GM15510 (cell line): ENCODE measurements around the gene FAM171A2.
A peak's percentile ranks its signal among the peaks of the same experiment; 100 is the strongest.

ENCODE experiments used
- POLR2A ChIP-seq: IDR thresholded peaks from 3 replicates; pipeline ENCODE4 v1.6.1; 2011; ENCODE audit warnings: borderline replicate concordance; ENCODE audit not compliant: insufficient read length; ENCODE audit errors: extremely low read depth

The FAM171A2 gene

GRCh38 chr17:44354582-44355561 is 8.8 kb downstream of the FAM171A2 start:
- TF ChIP-seq POLR2A: no peak

GRCh38 chr17:44353672-44354331 is 9.9 kb downstream of the FAM171A2 start:
- TF ChIP-seq POLR2A: no peak

GRCh38 chr17:44352828-44353671 is 10.6 kb downstream of the FAM171A2 start:
- no peak for TF ChIP-seq POLR2A

DNA sequence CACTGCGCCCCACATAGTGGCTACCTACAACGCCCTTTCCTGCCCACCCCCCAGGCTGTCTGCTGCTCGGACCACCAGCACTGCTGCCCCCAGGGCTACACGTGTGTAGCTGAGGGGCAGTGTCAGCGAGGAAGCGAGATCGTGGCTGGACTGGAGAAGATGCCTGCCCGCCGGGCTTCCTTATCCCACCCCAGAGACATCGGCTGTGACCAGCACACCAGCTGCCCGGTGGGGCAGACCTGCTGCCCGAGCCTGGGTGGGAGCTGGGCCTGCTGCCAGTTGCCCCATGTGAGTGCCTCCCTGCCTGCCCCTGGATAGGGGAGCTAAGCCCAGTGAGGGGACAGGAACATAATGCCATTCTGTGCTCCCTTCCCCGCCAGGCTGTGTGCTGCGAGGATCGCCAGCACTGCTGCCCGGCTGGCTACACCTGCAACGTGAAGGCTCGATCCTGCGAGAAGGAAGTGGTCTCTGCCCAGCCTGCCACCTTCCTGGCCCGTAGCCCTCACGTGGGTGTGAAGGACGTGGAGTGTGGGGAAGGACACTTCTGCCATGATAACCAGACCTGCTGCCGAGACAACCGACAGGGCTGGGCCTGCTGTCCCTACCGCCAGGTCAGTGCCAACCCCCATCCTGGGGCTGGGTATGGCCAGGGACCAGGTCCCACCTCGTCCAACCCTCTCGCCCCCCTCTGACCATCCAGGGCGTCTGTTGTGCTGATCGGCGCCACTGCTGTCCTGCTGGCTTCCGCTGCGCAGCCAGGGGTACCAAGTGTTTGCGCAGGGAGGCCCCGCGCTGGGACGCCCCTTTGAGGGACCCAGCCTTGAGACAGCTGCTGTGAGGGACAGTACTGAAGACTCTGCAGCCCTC is 11.5 kb downstream of the FAM171A2 start:
- TF ChIP-seq POLR2A: no peak

DNA sequence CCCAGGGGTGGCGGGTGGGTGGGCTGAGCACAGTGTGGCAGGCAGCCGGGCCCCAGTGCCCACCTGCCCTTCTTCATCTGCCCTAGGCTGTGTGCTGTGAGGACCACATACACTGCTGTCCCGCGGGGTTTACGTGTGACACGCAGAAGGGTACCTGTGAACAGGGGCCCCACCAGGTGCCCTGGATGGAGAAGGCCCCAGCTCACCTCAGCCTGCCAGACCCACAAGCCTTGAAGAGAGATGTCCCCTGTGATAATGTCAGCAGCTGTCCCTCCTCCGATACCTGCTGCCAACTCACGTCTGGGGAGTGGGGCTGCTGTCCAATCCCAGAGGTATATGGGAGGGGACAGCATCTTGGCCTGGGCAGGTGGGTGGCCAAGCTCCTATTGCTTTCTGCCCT is 12.2 kb downstream of the FAM171A2 start:
- TF ChIP-seq POLR2A: no peak

DNA sequence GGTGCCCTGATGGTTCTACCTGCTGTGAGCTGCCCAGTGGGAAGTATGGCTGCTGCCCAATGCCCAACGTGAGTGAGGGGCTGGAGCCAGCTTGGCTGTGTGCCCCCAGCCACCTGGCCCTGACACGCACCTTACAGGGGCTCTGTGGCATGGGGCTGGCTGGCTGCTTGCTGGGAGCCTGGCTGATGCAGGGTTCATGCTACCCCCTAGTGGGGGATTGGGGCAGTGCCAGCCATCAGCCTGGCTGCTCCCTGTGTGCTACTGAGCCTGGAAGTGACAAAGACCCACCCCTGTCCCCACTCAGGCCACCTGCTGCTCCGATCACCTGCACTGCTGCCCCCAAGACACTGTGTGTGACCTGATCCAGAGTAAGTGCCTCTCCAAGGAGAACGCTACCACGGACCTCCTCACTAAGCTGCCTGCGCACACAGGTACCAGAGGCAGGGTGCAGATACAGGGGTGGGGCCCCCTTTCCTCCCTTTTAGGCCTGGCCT is 12.9 kb downstream of the FAM171A2 start:
- TF ChIP-seq POLR2A: no peak

DNA sequence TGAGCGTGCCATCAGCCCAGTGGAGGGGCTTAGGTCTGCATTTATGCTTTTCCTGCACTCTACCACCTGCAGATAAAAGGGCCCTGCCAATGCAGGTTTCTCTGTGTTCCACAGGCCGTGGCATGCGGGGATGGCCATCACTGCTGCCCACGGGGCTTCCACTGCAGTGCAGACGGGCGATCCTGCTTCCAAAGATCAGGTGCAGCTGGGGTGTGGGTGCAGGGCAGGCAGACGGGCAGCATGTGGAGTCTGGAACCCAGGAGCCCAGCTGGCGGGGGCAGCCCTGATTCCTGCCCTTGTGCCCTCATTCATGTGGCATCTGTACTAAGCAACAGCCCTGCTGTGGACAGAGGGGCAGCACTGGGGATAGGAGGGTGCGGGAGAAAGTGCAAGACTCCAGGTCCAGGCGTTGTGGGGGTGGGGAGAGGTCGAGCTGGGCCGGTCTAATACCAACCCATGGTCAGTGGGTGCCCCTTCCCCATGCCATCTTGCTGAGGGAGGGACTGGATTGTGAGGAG is 14.0 kb downstream of the FAM171A2 start:
- no peak for TF ChIP-seq POLR2A

DNA sequence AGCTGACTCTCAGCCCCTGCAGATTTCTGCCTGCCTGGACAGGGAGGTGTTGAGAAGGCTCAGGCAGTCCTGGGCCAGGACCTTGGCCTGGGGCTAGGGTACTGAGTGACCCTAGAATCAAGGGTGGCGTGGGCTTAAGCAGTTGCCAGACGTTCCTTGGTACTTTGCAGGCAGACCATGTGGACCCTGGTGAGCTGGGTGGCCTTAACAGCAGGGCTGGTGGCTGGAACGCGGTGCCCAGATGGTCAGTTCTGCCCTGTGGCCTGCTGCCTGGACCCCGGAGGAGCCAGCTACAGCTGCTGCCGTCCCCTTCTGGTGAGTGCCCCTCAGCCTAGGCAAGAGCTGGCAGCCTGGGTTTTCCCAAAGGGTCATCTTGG is 14.7 kb downstream of the FAM171A2 start:
- TF ChIP-seq POLR2A: no peak

- no peak for TF ChIP-seq POLR2A
These were observed 15.2 kb downstream of the FAM171A2 start for GRCh38 chr17:44348234-44348987.

DNA sequence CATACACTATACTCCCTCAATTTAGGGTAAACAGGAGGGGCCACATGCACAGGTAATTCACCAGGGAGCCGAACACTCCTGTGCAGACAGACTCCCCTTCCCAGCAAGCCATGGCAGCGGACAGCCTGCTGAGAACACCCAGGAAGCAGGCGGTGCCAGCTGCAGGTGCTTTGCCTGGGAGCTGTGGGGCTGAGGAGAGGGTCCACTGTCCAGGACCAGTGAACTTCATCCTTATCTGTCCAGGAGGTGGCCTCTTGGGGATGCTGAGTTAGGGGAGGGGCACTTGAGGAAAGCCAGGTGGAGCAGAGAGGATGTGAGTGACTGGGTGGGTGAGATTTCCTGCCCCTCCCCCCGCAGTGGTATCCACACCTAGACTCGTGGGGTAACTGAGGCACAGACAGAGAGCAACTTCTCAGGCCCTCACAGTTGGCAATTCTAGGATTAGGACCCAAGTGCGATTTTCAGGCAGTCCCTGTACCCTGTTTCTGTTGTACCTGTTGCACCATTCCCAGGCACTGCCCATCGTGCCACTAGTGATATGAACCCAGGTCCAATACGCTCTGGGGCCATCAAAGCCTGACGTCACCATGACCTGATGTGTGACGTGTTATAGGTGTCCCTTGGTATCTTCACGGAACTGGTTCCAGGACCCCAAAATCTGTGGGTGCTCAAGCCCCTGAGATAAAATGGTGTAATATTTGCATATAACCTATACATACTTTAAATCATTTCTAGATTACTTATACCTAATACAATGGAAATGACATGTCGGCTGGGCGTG is 17.4 kb downstream of the FAM171A2 start:
- no peak for TF ChIP-seq POLR2A

DNA sequence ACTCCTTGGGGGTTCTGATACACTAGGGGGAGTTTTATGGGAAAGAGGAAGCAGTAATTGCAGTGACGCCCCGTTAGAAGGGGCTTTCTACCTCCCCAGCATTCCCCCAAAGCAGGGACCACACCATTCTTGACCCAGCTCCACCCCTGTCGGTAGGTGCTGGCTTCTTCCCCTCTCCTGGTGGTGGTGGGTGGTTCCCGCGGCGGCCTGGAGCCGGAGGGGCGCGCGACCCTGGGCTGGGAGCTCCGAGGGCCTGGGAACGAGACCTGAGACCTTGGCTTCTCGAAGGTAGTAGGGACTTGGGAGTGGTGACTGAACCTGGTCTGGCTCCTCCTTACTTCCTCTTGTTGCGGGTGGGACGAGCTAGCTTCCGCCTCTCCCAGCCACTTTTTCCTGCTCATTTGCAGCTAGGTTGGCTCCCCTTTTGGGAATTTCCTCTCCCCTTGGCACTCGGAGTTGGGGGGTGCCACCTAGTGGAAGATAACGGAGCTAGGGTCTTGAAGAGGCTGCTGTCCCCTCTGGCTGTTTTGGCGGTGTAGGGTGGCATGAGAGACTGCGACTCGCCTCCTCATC is 18.1 kb downstream of the FAM171A2 start:
- peak; percentile 14 for TF ChIP-seq POLR2A

GRCh38 chr17:44344939-44345453 is 18.7 kb downstream of the FAM171A2 start, which contains the start of gene GRN:
GRN (plus strand) TSS chr17:44345302; CDS start chr17:44349165, 3,863 bp downstream.
- peak; percentile 93 for TF ChIP-seq POLR2A
